GM18499 (cell line): ENCODE data around the gene GID8.

ENCODE experiments used
- ATAC-seq: cut with Tn5 transposase; IDR thresholded peaks from one replicate; pipeline ENCODE4 v1.9.1; 2021; ENCODE audit warnings: moderate number of reproducible peaks; ENCODE audit not compliant: insufficient read depth, unreplicated experiment

The GID8 gene

GRCh38 chr20:62938105-62938888, at the start of gene GID8:
Gene GID8 (plus strand): TSS chr20:62938147. CDS start chr20:62941503, 3,356 bp downstream.
- peak; percentile 10 for ATAC-seq

- no peak for ATAC-seq
Measured at GRCh38 chr20:62888406-62888805, 49.5 kb upstream of the GID8 start.

DNA sequence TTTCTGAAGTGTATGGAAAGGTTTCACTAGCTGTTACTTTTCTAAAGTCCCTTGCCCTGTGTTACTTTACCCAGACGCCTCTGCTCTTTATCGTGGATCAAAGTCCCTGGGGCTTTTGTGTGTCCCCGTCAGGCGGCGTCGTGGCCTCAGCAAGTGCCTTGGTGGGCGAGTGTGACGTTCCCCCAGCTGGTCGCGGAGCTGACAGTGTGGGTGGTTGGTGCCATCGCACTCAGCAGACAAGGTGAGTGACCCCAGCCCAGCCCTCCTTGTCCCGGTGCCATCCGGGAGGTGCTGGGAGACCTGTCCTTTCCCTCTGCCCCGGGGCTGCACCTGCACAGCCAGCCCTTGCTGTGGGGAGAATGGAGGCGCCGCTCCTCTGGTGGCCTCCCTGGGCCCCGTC, 49.0 kb upstream of the GID8 start:
- no peak for ATAC-seq

DNA sequence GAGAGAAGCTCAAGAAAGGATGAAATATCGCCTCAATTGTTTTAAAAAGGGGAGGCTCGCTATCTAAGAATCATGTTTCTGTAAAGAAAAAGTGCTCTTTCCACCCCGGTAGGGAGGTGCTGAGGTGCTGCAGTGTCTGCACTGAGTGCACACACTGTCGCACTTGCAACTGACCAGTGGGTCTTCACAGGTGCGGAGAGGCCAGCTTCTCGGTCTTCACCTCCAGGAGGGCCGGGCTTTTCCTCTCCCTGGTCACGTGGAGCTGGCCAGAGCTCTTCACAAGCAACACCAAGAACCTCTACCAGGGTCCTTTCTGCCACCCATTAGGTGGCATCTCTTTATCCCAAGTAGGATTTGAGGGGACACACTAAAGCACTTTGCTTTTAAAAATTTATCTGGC, 48.5 kb upstream of the GID8 start:
- no peak for ATAC-seq

DNA sequence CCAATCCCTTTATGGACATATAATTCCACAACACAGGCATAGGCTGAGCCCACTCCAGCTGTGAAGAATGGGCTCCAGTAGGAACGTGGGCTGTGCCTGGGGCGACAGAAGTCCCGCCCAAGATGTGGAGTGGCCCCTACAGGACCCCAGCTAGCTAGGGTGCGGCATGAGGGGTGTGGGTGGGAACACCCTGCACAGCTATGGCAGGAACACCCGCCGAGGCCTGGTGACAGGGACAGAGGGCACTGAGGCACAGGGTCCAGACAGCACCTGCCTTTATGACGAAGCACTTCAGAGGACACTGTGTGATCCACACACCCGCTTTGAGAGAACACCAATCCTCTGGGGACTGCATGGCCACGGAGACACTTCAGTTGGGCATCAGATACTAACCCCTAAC, 48.1 kb upstream of the GID8 start:
- ATAC-seq, result no peak

- no peak for ATAC-seq
Measured at GRCh38 chr20:62890444-62890843, 47.5 kb upstream of the GID8 start.

- no peak for ATAC-seq
Measured at GRCh38 chr20:62891111-62891510, 46.8 kb upstream of the GID8 start.

DNA sequence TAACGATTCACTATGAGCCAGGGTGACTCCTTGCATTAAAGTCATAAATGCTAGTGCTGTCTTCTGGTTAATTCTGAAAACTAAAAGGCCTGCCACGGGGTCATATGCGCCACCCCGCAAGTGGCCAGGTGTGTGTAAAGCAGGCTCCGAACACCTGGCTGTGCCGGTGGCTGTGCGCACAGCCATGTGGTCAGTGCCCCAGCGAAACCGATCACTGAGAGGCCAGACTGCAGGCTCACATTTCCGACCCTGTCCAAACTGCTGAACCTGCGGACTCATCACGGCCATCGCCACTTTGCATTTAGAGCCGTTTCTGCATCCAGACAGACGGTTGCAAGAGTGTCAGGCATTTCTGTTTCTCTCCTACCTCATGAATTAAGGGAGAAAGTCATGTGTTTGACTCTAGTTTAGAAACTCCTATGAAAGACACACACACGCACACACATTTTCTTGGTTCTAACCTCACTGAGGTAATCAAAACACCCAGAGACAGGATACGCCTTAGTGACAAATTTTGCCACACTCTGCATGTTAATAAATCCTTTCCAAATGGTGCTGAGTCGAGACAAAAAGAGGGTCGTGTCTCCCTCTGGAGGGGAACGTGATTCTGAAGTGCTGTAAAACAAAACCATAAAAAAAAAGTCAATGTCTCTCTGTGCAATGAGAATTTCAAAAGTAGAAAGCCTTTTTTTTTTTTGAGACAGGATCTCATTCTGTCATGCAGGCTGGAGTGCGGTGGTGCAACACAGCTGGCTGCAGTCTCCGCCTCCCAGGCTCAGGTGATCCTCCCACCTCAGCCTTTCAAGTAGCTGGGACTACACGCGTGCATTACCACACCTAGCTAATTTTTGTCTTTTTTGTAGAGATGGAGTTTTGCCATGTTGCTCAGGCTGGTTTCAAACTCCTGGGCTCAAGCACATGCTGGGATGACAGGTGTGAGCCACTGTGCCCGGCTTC, 45.3 kb upstream of the GID8 start:
- ATAC-seq, result no peak

DNA sequence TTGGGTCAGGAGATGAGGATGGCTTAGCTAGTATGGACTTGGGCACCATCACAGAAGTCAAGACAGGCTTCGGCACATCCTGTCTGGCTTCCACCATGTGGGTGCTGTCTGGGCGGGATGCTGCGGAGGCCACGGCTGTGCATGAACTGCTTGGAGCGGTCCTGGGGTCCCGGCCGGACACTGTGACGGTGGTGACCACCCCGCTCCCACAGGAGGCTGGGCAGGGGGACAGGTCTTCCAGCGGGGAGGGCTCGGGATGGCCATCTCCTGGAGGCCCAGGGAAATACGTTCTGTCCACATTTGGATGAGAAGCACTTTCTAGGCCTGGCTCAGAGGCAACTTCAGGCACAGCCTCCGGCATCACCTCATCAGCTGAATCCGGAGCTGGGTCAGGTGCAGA, 44.2 kb upstream of the GID8 start:
- no peak for ATAC-seq

DNA sequence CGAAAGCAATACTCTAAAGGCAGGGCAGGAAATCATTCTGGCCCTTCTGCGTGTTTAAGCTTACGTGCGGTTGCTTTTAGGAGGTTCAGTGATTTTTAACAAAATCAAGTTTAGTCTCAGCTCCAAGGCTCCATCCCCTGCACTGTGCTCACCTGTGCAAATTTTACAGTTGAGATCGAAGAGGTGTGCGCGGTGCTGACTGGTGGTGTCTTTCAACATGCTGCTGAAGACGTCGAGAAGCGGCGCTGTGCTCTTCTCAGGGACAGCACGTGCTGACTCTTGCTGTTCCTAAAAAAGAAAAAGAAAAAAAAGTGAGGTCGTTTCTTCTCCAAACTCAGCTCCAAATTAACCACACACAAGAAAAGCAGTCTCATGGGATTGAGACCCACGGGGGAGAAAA, 43.7 kb upstream of the GID8 start:
- ATAC-seq, result no peak

DNA sequence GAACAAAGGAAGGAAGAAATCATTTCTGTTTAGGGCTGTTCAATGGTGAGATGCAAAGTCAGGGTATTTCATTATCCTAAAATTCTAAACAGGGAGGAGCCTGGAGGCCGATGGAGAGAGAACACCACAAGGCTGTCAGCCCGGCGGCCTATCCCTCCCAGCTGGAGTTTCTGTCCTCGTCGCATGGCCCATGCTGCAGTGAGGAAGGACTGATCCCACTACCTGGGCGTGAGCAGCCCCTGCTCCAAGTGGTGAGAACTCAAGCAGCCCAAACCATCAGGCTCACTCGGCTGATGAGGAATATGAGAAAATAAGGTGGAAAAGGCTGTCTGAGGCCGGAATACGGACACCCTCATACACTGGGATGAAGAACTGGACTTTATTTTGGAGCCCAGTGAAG, 42.4 kb upstream of the GID8 start:
- no peak for ATAC-seq

DNA sequence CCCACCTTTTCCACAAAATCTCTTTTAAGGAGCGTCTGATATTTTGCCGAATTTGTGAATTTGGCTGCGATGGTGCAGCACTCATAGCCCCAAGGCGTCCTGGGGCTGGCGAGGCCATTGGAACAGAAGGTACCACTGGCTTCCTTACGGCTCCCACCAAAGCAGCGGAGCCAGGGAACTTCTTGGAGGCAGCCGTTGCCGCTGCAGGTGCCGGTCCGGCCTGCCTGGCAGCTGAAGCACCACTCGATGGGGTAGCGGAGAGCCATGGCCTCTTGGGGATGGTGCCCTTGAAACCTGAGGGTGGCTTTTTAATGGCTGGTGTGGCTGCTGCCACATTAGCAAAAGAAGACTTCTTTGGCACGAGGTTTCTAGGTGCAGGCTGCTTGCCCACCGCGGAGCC, 41.4 kb upstream of the GID8 start:
- no peak for ATAC-seq

DNA sequence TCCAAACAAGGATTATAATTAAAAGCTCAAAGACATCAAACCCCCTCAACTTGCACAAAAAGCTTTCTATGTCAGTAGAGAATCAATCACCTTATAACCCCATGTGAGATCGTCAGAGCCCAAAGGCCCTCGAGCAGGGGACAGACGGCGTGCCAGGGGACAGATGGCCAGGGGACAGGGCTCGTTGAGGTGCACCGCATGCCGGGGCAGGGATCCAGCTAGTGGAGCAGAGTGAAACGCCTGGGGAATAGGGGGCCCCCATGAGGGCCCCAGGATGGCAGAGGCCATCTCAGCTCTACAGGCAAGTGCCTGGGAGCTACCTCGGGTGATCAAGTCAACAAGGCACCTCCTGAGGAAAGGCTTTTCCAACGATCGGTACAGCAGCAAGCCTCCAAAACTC, 40.3 kb upstream of the GID8 start:
- no peak for ATAC-seq

DNA sequence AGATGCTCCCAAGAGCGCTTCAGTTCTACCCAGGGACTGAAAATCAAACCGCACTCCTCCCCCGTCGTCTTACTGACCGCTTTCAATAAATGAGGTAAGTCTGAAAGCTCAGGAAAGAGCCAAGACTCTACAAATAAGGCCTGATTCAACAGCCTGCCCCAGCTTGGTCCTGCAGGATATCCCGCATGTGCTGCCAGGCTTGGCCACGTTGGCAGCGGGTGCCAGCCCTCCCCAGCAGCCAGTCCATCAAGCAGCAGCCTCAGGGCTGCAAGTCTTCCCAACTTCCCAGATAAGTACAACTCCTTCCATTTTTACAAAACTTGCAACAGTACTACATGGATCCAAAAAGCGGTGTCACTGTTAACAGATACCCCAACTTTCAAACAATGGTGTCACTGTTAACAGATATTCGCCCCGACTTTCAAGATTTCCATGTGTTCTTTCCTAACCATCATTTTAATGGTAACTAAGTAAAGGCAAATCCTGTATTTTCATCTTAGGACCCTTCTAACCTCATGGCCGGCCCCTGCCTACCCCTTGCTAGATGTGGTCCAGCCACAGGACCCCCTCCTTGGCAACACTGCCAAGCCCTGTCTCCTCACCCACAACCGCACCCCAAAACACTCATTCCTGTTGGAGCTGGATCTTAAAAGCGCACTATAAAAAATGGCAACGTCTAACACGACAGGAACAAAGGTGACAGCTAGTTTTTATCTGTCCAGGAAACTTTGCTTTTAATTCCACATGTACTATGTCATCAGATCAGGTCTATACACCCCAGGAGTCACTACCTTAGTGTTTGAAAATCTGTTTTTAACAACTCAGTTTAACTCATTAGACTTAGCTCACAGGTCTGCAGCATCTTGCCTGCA, 39.6 kb upstream of the GID8 start:
- ATAC-seq, result no peak

- no peak for ATAC-seq
Measured at GRCh38 chr20:62898970-62899632, 38.8 kb upstream of the GID8 start.

DNA sequence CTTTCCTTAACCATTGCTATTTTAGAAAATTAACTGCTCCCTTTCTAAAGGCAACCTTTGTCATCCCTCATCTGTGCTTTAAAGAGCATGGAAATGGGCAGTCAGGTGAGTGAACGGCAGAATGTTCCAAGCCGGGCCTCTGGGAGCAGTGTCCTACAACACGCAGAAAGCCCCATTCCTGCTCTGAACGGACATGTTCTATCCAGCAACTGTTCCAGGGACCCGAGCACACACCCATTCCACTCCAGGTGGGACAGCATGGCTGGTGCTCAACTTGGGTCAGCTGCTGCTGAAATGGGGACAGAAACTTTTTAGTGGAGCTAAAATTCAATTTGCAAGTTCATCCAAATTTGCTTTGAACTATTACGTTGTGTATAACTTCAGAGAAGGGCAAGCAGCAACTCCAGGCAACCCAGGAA, 38.3 kb upstream of the GID8 start:
- ATAC-seq, result no peak

DNA sequence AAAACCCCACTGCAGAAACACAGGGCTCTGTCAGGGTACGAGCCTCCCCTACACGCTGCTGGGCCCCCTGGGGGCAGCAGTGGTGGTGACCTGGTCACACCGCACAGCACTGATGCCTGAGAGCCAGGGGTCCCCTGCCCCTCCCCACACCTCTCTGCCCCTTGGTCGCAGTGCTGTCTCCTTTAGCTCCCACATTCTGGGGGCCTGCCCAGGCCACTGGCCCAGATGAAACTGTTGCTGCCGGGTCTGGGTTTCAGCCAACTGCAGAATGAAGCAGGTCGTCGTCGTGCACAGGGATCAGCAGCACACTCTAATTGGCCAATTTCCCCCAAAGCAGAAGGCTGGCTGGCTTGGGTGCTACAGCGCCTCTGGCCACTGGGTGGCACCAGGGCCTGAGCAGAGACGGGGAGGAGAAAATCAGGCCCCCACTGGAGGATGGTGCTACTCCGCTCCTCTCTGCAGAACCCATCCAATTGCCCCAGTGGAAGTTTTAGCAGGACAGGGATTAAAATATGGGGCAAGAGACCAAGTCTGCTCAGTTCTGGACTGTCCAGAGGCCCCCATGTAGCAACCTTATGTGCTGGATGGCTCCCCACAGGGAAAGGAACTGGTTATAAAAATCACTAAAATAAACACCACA, 37.8 kb upstream of the GID8 start:
- ATAC-seq, result no peak

DNA sequence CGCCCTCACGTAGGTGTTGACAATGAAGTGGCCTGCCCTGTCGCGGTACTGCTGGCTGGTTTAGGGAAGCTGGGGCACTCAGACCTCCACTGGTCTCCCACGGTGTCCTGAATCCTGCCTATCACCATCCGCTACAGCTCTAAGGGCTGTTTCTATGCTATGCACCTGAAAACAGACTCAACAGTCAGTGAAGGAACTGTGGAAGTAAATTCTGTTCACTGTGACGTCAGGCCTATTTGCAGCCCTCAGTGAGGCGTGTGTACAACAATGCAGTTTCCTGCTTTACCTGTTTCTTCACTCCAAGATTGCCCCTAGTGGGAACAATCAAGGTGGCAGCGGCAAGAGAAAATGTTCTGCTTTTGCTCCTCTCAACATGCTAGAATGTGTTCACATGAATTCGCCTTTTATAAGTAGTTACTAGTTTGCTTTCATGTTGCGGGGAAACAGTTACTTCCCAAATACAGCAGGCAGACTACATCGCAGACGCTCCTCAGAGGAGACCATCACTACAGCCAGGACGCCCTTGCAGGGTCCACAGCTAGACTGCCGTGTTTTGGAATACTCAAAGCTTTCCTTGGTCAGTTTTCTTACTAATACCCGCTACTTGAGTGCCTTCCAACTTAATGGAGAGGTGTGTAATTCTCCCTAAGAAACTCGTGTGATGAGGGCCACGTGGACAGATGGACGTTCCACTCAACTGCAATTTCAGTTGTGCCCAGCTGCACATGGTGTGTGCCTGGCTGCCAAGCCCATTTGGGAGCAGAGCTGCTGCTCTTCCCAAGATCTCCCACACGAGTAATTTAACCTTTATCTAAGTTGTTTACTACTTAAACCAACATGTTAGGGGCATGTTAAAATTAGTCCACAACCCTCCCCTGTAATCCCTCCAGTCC, 37.0 kb upstream of the GID8 start:
- ATAC-seq, result no peak

- ATAC-seq, result no peak
Measured at GRCh38 chr20:62901891-62902290, 36.1 kb upstream of the GID8 start.
